HT1080 (cell line): ENCODE results near the gene MC3R. TPM values are rescaled to one million over a fixed set of nuclear protein-coding genes. Genes with fewer than 3 reads are reported as not detected.

Experiments used
- DNase-seq: peaks from one replicate; pipeline ENCODE4 v3.0.0-alpha.2; 2015; ENCODE audit warnings: low read depth
- polyA plus RNA-seq, 2 experiments: library from polyadenylated mRNA; depleted of rRNA; stranded (reverse); fragments of >200 nt; gene quantifications; 2 replicates each; pipeline ENCODE4 v1.2.3, GENCODE V29; 2015
- total RNA-seq: library from RNA; depleted of rRNA; stranded (reverse); fragments of >200 nt; shearing (Covaris generic); gene quantifications from 2 replicates; pipeline ENCODE4 v1.2.3, GENCODE V29; 2014; rRNA removed

The MC3R gene
- not detected in 2 replicates for total RNA-seq
- polyA plus RNA-seq (2015; cell fraction: cytosol; rRNA removed): not detected in 2 replicates
- not detected in 2 replicates for polyA plus RNA-seq (2015; cell fraction: nucleus; rRNA removed)

GRCh38 chr20:56247954-56248782, at the start of gene MC3R:
MC3R (plus strand) TSS chr20:56248732; CDS start chr20:56248844, 112 bp downstream.
- DNase-seq: peak; percentile 34

- DNase-seq: peak; percentile 15
These were observed 48.1 kb upstream of the MC3R start for GRCh38 chr20:56200456-56200855.

- DNase-seq: no peak
These were observed 45.9 kb upstream of the MC3R start for GRCh38 chr20:56202493-56203077.

- DNase-seq: no peak
These were observed 44.3 kb upstream of the MC3R start for GRCh38 chr20:56204206-56204605.

GRCh38 chr20:56205346-56205745, 43.2 kb upstream of the MC3R start:
- DNase-seq: no peak

GRCh38 chr20:56207656-56208055, 40.9 kb upstream of the MC3R start:
- no peak for DNase-seq

GRCh38 chr20:56208121-56208520, 40.4 kb upstream of the MC3R start:
- no peak for DNase-seq

- no peak for DNase-seq
These were observed 37.5 kb upstream of the MC3R start for GRCh38 chr20:56211051-56211450.

- DNase-seq: no peak
These were observed 36.4 kb upstream of the MC3R start for GRCh38 chr20:56212091-56212490.

GRCh38 chr20:56213321-56213720, 35.2 kb upstream of the MC3R start:
- no peak for DNase-seq

GRCh38 chr20:56215115-56215514, 33.4 kb upstream of the MC3R start:
- DNase-seq: no peak

GRCh38 chr20:56217829-56218228, 30.7 kb upstream of the MC3R start:
- no peak for DNase-seq

- peak; percentile 73 for DNase-seq
These were observed 27.3 kb upstream of the MC3R start for GRCh38 chr20:56221186-56221585.

- peak; percentile 54 for DNase-seq
These were observed 26.3 kb upstream of the MC3R start for GRCh38 chr20:56222201-56222600.

GRCh38 chr20:56222945-56223344, 25.6 kb upstream of the MC3R start:
- no peak for DNase-seq

GRCh38 chr20:56223352-56223751, 25.2 kb upstream of the MC3R start:
- peak; percentile 22 for DNase-seq

GRCh38 chr20:56228021-56228420, 20.5 kb upstream of the MC3R start:
- DNase-seq: no peak

- DNase-seq: no peak
These were observed 18.7 kb upstream of the MC3R start for GRCh38 chr20:56229812-56230211.

- DNase-seq: no peak
These were observed 14.4 kb upstream of the MC3R start for GRCh38 chr20:56234110-56234509.

- no peak for DNase-seq
These were observed 11.2 kb upstream of the MC3R start for GRCh38 chr20:56237335-56237734.

- no peak for DNase-seq
These were observed 4.3 kb upstream of the MC3R start for GRCh38 chr20:56244259-56244658.

GRCh38 chr20:56245761-56246160, 2.8 kb upstream of the MC3R start:
- peak; percentile 83 for DNase-seq
